22Rv1 (cell line): ENCODE data around the gene ORM1.

Experiments used
- H3K27ac ChIP-seq: fragments of 450-650 bp; 2 replicates; pipeline ENCODE4 v1.5.1; 2017
- CTCF ChIP-seq: fragments of 450-650 bp; IDR thresholded peaks from 2 replicates; pipeline ENCODE4 v1.5.1; 2017; ENCODE audit warnings: mild to moderate bottlenecking
- ZFX ChIP-seq: fragments of 450-650 bp; IDR thresholded peaks from 2 replicates; pipeline ENCODE4 v1.6.1; 2017; ENCODE audit warnings: antibody characterized with exemption, borderline replicate concordance

The ORM1 gene

GRCh38 chr9:114374936-114375335 lies 52.0 kb downstream of the ORM1 start:
- no peak overlapping the region for H3K27ac ChIP-seq
- TF ChIP-seq ZFX (no peak), CTCF (no peak)

GRCh38 chr9:114375386-114376175 lies 52.7 kb downstream of the ORM1 start:
- no peak overlapping the region for H3K27ac ChIP-seq

More at GRCh38 chr9:114375386-114376175, 52.7 kb downstream of the ORM1 start:
- TF ChIP-seq ZFX = no peak
- TF ChIP-seq CTCF = no peak
